ENCODE measurements around the gene ELP4.
"Not testable (repeated sequence)": the region's sequence is repeated elsewhere in the genome, so short reads cannot be mapped to it uniquely, and the experiment has no call there.

ELP4 gene

GRCh38 chr11:31706357-31706756 lies 196.8 kb downstream of the ELP4 start:
- no peak for DNase-seq (ENCODE audit: low spot score)

GRCh38 chr11:31711137-31711536 lies 201.6 kb downstream of the ELP4 start:
- peak; percentile 4 for DNase-seq (ENCODE audit: low spot score)

DNA sequence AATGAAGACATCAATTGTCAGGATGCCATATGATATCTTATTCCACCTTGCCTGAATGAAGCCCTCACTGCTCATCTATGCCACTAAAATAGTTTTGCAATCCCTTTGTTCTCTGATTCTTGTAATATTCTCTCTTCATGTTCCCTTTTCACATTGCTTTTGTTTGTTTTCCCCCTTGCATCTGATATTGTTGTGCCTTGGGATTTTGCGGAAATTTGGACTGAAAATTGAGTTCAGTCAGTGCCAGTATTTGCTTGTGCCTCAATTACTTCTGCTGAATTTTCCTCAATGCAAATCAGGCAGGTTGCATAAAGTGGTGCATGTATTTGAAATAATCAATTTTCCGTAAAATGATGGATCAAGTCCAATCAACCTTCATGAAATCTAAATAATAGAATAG lies 203.3 kb downstream of the ELP4 start:
- no peak for DNase-seq (ENCODE audit: low spot score)

GRCh38 chr11:31714840-31715239 lies 205.3 kb downstream of the ELP4 start:
- DNase-seq (ENCODE audit: low spot score), result no peak

DNA sequence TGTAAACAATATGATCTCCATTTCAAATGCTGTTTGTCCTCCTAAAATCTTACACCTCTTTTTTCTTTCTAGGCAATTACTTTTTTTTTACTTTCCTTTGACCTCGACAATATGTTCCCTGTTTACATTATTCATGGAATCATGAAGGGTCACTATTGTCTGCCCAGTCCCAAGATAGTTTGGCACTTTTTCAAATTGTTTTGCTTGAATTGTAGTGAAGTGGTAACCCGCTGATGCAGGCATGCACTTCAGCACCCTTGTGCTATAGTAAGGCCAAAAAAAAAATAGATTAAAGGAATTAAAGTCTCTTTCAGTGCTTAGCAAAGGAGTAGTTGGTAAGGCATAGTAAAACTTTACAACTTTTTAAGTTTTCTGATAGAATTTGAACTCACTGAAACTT lies 210.7 kb downstream of the ELP4 start:
- no peak for DNase-seq (ENCODE audit: low spot score)

DNA sequence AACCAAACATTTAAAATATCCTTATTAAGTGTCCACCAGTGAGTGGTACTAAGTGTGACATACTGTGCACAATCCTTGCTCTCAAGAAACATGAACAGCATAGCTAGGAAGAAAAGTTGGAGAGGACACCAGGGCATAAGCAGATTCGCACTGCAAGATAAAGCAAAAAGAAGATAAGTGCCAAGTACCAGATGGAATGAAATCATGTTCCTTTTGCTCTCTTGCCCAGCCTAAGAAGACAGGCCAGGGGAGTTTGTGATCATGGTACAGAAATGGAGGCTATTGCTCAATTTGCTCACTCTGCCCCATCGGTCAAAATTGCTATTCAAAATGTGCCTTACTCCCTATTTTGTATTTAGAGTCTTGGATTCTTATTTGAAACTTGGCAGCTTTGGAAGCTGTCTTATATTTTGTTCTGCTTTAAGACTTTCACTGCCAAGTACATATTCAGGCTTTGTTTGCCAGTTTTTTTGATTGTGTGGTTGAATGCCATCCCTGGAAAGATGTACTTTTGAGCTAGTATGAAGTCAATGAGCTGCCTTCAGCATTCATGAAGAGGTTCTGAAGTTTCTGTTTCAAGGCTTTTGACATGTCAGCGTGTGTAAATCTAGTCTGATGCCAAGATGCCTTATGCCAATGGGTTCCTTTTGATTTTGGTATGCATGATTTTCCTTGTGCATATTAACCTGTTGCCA lies 211.3 kb downstream of the ELP4 start:
- DNase-seq (ENCODE audit: low spot score), result no peak

DNA sequence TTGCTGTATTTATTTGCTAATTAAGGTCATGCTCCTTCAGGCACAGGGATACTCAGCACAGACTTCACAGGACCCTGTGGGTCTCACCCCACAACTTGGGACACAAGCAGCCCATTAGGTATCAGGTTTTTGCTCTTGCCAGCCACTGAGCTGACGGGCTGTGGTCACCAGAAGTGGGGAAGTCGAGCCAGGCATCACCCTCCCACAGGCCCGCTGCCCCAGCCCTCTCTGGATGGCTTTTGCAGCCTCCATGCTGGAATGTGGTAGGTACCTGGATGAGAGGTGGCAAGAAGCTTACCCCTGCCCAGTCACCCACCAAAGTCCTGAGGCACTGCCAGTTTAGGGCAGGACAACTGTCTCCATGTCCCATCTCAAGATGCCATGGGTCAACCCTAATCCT lies 213.2 kb downstream of the ELP4 start:
- DNase-seq (ENCODE audit: low spot score), result no peak

- peak; percentile 3 for DNase-seq (ENCODE audit: low spot score)
These were observed 215.6 kb downstream of the ELP4 start for GRCh38 chr11:31725176-31725575.

DNA sequence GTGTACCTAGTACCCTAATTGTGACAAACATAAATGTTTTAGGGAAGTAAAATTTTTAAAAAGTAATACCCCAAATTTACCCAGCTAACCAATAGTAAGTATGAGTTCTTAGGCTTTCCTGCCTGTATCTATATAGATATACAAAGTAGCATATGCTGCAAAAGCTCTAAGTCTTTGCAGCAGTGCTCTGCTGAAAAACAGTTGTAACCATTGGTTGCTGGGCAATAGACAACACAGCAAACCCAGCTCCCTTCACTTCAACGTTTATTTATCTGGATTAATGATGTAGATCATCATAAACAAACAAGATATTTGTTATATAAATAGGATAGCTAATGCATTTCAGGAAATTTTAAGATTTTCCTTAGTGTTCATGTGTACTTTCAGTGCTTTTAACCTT lies 218.9 kb downstream of the ELP4 start:
- DNase-seq (ENCODE audit: low spot score), result no peak

DNA sequence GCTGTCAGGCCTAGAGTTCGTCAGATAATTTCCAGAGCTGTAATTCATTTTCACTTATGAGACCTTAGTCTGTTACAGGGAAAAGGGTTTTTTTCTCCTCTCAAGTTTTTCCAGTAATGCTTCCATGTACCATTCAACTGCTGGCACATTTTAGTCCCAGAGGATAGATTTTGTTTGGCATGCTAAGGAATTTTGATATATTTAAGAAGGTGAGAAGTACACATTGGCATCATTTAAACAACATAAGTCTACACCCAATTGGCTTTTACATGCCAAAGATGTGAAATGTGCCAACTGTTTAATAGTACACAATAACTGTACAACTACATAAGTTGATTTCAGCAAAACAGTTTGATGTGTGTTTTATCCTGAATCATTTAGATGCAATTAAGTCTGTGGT lies 230.6 kb downstream of the ELP4 start:
- DNase-seq (ENCODE audit: low spot score), result no peak

GRCh38 chr11:31740731-31741368 lies 231.3 kb downstream of the ELP4 start:
- not testable (repeated sequence) for DNase-seq (ENCODE audit: low spot score)

- DNase-seq (ENCODE audit: low spot score), result no peak
These were observed 238.0 kb downstream of the ELP4 start for GRCh38 chr11:31747581-31747980.

DNA sequence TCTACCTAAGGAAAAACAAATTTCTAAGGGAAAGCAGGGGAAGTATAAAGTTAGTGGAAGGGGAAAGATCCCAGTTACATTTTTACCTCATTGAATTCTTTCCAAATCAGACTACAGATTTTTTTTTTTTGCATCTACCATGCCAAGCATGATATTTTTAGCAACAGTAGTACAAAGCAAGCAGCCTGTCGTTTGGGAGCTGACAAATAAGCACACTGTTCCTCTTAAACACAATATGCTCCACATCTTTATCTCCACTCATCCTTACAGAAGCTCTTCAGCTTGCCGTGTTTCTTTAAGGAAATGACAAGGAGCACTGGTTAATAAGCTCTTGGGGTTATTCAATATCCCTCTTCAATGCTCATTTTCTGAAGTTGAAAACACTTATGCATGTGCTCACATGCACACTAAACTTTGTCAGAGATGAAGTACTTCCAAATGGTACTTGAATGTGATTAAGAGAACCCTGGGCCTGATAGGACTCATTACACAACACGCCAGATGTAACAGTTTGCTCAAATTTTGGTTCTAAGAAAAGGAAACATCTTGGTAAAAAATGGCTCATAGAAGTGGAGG lies 247.8 kb downstream of the ELP4 start:
- DNase-seq (ENCODE audit: low spot score), result no peak

DNA sequence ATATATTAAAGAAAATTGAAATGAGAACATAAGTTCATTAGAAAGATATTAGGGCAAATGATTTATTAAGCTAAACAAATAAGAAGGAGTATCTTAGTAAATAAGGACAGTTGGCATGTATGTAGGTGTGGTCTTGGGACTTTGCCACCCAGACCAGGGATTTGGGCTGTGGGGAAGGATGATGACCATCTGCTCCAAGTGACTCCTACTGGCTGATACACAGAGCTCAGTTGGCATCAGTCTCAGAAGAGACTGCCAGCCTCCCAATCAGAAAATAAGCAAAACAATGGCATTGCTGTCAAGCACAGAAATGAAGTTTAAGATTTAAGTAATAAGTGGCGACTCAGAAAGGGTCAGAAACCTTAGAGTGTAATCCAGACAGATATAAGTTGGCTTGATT lies 252.1 kb downstream of the ELP4 start:
- DNase-seq (ENCODE audit: low spot score), result no peak

GRCh38 chr11:31763296-31763695 lies 253.7 kb downstream of the ELP4 start:
- DNase-seq (ENCODE audit: low spot score), result peak; percentile 14

GRCh38 chr11:31764261-31764660 lies 254.7 kb downstream of the ELP4 start:
- no peak for DNase-seq (ENCODE audit: low spot score)

GRCh38 chr11:31764766-31765165 lies 255.2 kb downstream of the ELP4 start:
- DNase-seq (ENCODE audit: low spot score), result no peak

GRCh38 chr11:31767066-31767465 lies 257.5 kb downstream of the ELP4 start:
- DNase-seq (ENCODE audit: low spot score), result no peak

GRCh38 chr11:31767685-31768084 lies 258.1 kb downstream of the ELP4 start:
- no peak for DNase-seq (ENCODE audit: low spot score)

- no peak for DNase-seq (ENCODE audit: low spot score)
These were observed 259.4 kb downstream of the ELP4 start for GRCh38 chr11:31768749-31769640.

DNA sequence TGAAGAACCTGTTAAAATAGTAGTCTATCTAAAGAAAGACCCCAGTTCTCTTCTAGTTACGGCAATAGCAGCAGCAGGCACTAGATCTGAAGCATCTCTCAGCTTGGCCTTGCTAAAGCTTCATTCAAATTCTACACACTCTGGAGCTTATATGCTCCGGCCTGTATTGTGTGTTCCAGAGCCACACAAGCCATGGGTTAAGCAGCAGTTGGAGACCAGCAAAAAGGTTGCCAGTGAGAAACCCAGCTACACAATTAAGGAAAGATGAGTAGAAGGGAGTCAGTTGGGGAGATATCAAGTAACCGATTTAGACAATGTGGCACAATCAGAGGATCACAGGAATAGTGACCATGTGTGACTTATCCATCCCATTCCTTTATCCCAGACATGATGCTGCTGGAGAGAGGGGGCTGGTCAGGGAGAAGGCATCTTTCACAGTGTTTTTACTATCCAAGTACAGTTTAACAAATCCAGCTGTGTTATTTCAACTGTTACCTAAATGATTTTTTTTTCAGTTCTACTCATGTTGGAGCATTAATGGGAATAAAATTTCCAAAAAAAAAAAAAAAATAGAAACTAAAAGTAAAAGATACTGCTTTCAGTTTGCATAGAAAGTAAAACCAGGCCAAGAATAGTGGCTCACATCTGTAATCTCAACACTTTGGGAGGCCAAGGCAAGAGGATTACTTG lies 260.6 kb downstream of the ELP4 start:
- DNase-seq (ENCODE audit: low spot score), result no peak

DNA sequence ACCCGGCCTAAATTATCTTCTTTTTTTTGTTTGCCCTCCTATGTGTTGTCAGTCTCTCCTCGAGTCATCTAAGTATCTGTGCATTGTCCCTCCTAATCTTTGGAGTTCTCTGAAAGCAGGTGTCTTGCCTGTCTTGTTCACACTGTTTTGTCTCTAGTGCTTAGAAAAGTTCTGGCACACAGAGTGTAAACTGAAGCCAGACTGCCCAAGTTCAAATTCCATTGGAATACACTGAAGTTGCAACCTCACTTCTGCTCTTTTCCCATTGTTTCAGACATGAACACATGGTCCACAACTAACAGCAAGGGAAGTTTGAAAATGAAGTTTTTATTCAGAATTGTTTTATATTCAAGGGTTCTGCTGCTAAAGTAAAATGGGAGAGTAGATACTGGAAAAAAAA lies 262.8 kb downstream of the ELP4 start:
- no peak for DNase-seq (ENCODE audit: low spot score)

Measured in kidney tubule cell (primary cell).